ENCODE measurements around the gene TMOD2.
A peak's percentile ranks its signal among the peaks of the same experiment; 100 is the strongest.

TMOD2 gene

GRCh38 chr15:51766341-51766740 is 14.9 kb downstream of the TMOD2 start:
- TF ChIP-seq, protein P1, sequence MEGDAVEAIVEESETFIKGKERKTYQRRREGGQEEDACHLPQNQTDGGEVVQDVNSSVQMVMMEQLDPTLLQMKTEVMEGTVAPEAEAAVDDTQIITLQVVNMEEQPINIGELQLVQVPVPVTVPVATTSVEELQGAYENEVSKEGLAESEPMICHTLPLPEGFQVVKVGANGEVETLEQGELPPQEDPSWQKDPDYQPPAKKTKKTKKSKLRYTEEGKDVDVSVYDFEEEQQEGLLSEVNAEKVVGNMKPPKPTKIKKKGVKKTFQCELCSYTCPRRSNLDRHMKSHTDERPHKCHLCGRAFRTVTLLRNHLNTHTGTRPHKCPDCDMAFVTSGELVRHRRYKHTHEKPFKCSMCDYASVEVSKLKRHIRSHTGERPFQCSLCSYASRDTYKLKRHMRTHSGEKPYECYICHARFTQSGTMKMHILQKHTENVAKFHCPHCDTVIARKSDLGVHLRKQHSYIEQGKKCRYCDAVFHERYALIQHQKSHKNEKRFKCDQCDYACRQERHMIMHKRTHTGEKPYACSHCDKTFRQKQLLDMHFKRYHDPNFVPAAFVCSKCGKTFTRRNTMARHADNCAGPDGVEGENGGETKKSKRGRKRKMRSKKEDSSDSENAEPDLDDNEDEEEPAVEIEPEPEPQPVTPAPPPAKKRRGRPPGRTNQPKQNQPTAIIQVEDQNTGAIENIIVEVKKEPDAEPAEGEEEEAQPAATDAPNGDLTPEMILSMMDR (conservative IDR thresholded peaks at IDR 0.05; ENCODE audit: low read length) = no peak
- no peak for TF ChIP-seq EZH2phosphoT487 (IDR thresholded peaks at IDR 0.05; ENCODE audit: borderline replicate concordance)
- no peak overlapping the region for H2AFZ ChIP-seq (ENCODE audit: low read length)
- H3K4me2 ChIP-seq (ENCODE audit: low read depth, low read length, poor library complexity, severe bottlenecking) = no peak overlapping the region
- H3K27me3 ChIP-seq (ENCODE audit: insufficient read depth, low read length, poor library complexity, severe bottlenecking) = no peaks in the 10 kb centered on the region
- peaks cover 3% of the 10 kb centered on the region; the same call in 1 of the 2 replicates for H3K36me3 ChIP-seq (ENCODE audit: insufficient read depth, low read length)
- H4K20me1 ChIP-seq (ENCODE audit: insufficient read depth, low read length, poor library complexity, severe bottlenecking) = no peaks in the 10 kb centered on the region
- no peak overlapping the region for H3K4me3 ChIP-seq (ENCODE audit: low read length, poor library complexity, severe bottlenecking)
- no peaks in the 10 kb centered on the region for H3K79me2 ChIP-seq (ENCODE audit: insufficient read depth, low read length)
- no peak overlapping the region for H3K9ac ChIP-seq (ENCODE audit: low read depth, low read length, poor library complexity, severe bottlenecking)
- no peaks in the 10 kb centered on the region for H3K9me3 ChIP-seq (ENCODE audit: insufficient read depth, low read depth, low read length)
- H3F3A ChIP-seq (ENCODE audit: low read depth) = no peaks in the 10 kb centered on the region
- H3K4me1 ChIP-seq (ENCODE audit: insufficient read depth, low read length, poor library complexity, severe bottlenecking) = no peaks in the 10 kb centered on the region
- H3K9me2 ChIP-seq (replicated peaks; ENCODE audit: low read depth, low read length) = no peaks in the 10 kb centered on the region

DNA sequence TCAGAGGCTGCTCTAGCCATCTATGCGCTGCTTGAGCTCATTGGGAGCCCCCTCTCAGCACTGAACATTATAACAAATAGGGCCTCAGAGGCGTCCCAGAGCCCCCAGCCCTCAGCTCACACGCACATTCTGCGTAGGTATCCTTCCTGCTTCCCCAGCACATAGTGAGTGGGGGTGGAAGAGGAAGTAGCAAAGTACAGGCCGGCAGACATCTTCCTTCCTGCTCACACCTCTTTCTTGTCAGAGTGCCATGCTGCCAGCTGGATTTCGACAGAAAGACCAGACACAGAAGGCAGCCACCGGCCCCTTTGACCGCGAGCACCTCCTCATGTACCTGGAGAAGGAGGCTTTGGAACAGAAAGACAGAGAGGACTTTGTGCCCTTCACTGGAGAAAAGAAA is 16.6 kb downstream of the TMOD2 start:
- H3K4me2 ChIP-seq (ENCODE audit: low read depth, low read length, poor library complexity, severe bottlenecking) = no peak overlapping the region
- H3K27me3 ChIP-seq (ENCODE audit: insufficient read depth, low read length, poor library complexity, severe bottlenecking) = no peaks in the 10 kb centered on the region
- H3K9me2 ChIP-seq (replicated peaks; ENCODE audit: low read depth, low read length) = no peaks in the 10 kb centered on the region
- H4K20me1 ChIP-seq (ENCODE audit: insufficient read depth, low read length, poor library complexity, severe bottlenecking) = no peaks in the 10 kb centered on the region
- no peaks in the 10 kb centered on the region for H3F3A ChIP-seq (ENCODE audit: low read depth)
- H3K9me3 ChIP-seq (ENCODE audit: insufficient read depth, low read depth, low read length) = no peaks in the 10 kb centered on the region
- peak overlapping the region; percentile 54; the same call in 1 of the 2 replicates for H2AFZ ChIP-seq (ENCODE audit: low read length)
- H3K36me3 ChIP-seq (ENCODE audit: insufficient read depth, low read length) = peaks cover 3% of the 10 kb centered on the region; the same call in 1 of the 2 replicates
- no peak for TF ChIP-seq EZH2phosphoT487 (IDR thresholded peaks at IDR 0.05; ENCODE audit: borderline replicate concordance)
- TF ChIP-seq, protein P1 (conservative IDR thresholded peaks at IDR 0.05; ENCODE audit: low read length) = no peak
- H3K79me2 ChIP-seq (ENCODE audit: insufficient read depth, low read length) = no peaks in the 10 kb centered on the region
- no peak overlapping the region for H3K4me3 ChIP-seq (ENCODE audit: low read length, poor library complexity, severe bottlenecking)
- no peak overlapping the region for H3K9ac ChIP-seq (ENCODE audit: low read depth, low read length, poor library complexity, severe bottlenecking)
- H3K4me1 ChIP-seq (ENCODE audit: insufficient read depth, low read length, poor library complexity, severe bottlenecking) = no peaks in the 10 kb centered on the region

DNA sequence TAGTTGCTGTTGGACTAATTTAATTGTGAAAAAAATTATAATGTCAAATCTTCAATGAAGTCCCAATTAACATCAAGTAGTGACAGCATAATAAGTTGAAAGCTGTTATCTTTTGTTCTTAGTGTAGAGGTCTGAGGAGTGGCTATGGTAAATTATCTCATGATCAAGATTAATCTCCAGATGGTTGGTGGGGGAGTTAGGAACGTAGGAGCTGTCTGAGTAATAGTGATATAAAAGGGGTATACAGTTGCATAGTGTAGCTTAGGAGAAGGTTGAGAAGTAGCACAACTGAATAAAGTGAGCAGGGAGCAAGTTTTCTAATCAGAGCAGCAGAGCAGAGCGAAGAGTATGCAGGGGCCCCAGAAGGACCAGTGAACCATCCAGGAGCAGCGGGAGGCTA is 19.5 kb downstream of the TMOD2 start:
- Histone ChIP-seq H2AFZ (ENCODE audit: low read length) (no peak overlapping the region), H4K20me1 (ENCODE audit: insufficient read depth, low read length, poor library complexity, severe bottlenecking) (no peaks in the 10 kb centered on the region), H3K27me3 (ENCODE audit: insufficient read depth, low read length, poor library complexity, severe bottlenecking) (no peaks in the 10 kb centered on the region), H3K4me3 (ENCODE audit: low read length, poor library complexity, severe bottlenecking) (no peak overlapping the region), H3K9me3 (ENCODE audit: insufficient read depth, low read depth, low read length) (no peaks in the 10 kb centered on the region), H3K9ac (ENCODE audit: low read depth, low read length, poor library complexity, severe bottlenecking) (no peak overlapping the region), H3K4me2 (ENCODE audit: low read depth, low read length, poor library complexity, severe bottlenecking) (no peak overlapping the region), H3K9me2 (replicated peaks; ENCODE audit: low read depth, low read length) (no peaks in the 10 kb centered on the region), H3F3A (ENCODE audit: low read depth) (no peaks in the 10 kb centered on the region), H3K79me2 (ENCODE audit: insufficient read depth, low read length) (no peaks in the 10 kb centered on the region), H3K4me1 (ENCODE audit: insufficient read depth, low read length, poor library complexity, severe bottlenecking) (no peaks in the 10 kb centered on the region), H3K36me3 (ENCODE audit: insufficient read depth, low read length) (peaks cover 7% of the 10 kb centered on the region; the same call in 1 of the 2 replicates)
- TF ChIP-seq EZH2phosphoT487 (IDR thresholded peaks at IDR 0.05; ENCODE audit: borderline replicate concordance) = no peak
- TF ChIP-seq, protein P1 (conservative IDR thresholded peaks at IDR 0.05; ENCODE audit: low read length) = no peak

Measured in Loucy (cell line).